Activated CD4-positive, CD25-positive, alpha-beta regulatory T cell (primary cell): ENCODE measurements around the gene ARSB.
"Not testable (repeated sequence)": the region's sequence is repeated elsewhere in the genome, so short reads cannot be mapped to it uniquely, and the experiment has no call there.

Experiments
- DNase-seq, 4 experiments: peaks; one replicate each; lab custom pipeline; 2025; lab: John Stamatoyannopoulos, UW

ARSB gene

GRCh38 chr5:78995521-78996007 lies 10.5 kb upstream of the ARSB start:
- no peak for DNase-seq

GRCh38 chr5:78993165-78993564 lies 8.1 kb upstream of the ARSB start:
- no peak for DNase-seq

GRCh38 chr5:78992146-78992545 lies 7.0 kb upstream of the ARSB start:
- no peak for DNase-seq

- DNase-seq = no peak
Observed at GRCh38 chr5:78989080-78989479, 4.0 kb upstream of the ARSB start.

GRCh38 chr5:78985725-78986223 lies 664 bp upstream of the ARSB start:
- DNase-seq = peak in 3 of 4 experiments; percentile 2 to 25 (median 22)

- DNase-seq = peak; percentile 47 to 58 (median 54)
Observed at GRCh38 chr5:78984439-78985115, 533 bp downstream of the ARSB start.

- DNase-seq = no peak
Observed at GRCh38 chr5:78983601-78984438, 1.3 kb downstream of the ARSB start.

- not testable (repeated sequence) for DNase-seq
Observed at GRCh38 chr5:78983194-78983593, 1.9 kb downstream of the ARSB start.

GRCh38 chr5:78979909-78980308 lies 5.2 kb downstream of the ARSB start:
- no peak for DNase-seq

- no peak for DNase-seq
Observed at GRCh38 chr5:78979117-78979742, 5.9 kb downstream of the ARSB start.

- DNase-seq = no peak
Observed at GRCh38 chr5:78975035-78975434, 10.1 kb downstream of the ARSB start.

GRCh38 chr5:78974601-78975000 lies 10.5 kb downstream of the ARSB start:
- no peak for DNase-seq

- no peak for DNase-seq
Observed at GRCh38 chr5:78974011-78974410, 11.1 kb downstream of the ARSB start.

GRCh38 chr5:78972654-78973428 lies 12.3 kb downstream of the ARSB start:
- DNase-seq = no peak

- DNase-seq = no peak
Observed at GRCh38 chr5:78971998-78972397, 13.1 kb downstream of the ARSB start.

- DNase-seq = no peak
Observed at GRCh38 chr5:78968781-78969180, 16.3 kb downstream of the ARSB start.

GRCh38 chr5:78964889-78965288 lies 20.2 kb downstream of the ARSB start:
- no peak for DNase-seq

- no peak for DNase-seq
Observed at GRCh38 chr5:78961743-78962142, 23.4 kb downstream of the ARSB start.

- DNase-seq = no peak
Observed at GRCh38 chr5:78959767-78960166, 25.3 kb downstream of the ARSB start.

GRCh38 chr5:78958672-78959445 lies 26.3 kb downstream of the ARSB start:
- no peak for DNase-seq

- no peak for DNase-seq
Observed at GRCh38 chr5:78956901-78957300, 28.2 kb downstream of the ARSB start.
